GM18520 (cell line): Measurements from ENCODE around the gene AOAH.
"Not testable (repeated sequence)": the region's sequence is repeated elsewhere in the genome, so short reads cannot be mapped to it uniquely, and the experiment has no call there.

Experiments used
- ATAC-seq: cut with Tn5 transposase; IDR thresholded peaks from one replicate; pipeline ENCODE4 v1.9.1; 2021; ENCODE audit not compliant: unreplicated experiment

Gene AOAH

GRCh38 chr7:36521133-36521532 is 203.2 kb downstream of the AOAH start:
- no peak for ATAC-seq

GRCh38 chr7:36515847-36516246 is 208.4 kb downstream of the AOAH start:
- ATAC-seq = no peak

DNA sequence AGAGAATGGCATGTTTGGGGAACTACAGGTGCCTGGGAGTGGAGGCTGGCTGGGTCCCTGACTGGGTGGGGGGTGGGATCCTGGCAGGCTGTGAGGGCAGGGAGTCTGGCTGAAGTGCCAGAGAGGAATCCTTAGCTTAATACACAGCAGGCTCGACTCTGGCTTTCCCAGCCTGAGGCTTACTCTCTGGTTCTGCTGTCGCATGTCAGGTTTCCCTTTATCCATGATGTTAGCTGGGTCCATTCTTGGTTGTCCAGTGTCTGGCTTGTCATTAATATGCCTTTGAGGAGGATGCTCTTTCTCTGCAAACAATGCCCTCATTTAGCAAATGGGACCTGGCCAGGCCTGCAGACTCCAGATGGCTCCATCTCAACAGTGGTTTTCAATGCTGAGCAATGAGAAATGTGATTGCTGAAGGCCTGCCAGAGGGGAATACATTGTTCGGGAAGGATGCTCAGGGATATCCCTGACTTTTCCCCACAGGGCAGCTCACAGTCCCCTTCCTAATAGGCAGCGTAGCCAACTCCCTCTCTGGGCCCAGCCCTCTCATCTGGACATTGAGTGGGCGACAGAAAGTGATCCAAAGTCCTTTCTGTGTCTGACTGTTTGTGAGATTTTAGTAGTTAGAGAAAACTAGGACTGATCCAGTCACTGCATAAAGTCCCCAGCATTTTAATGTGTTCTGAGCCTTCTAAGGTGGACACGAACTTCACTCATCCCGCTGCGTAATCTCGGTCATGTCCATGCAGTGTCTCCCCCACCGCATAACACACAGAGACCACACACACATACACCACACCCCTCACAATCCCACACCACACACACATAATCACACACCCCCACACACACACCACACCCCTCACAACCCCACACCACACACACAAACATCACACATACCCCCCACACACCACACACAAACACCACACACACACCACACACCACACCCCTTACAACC is 209.7 kb downstream of the AOAH start:
- no peak for ATAC-seq

- ATAC-seq = no peak
Measured at GRCh38 chr7:36513393-36513792, 210.9 kb downstream of the AOAH start.

DNA sequence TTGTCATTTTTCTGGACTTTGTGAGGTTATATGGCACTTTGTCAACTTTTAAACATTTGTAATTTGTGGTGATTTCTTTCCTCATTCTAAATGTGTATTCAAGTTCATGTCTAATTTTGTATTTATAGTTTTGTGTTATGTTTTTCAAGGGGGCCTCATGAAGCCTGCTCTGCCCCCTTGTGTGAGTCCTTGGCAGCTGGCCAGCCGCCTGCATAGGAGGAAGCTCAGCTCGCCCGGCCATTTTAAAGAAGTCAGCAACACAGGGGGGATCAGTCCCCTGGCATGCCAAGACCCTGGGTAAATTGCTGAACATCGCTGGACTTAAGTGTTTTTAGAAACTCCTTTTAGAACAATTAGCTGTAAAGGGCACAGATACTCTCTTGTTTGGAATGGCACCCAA is 211.7 kb downstream of the AOAH start:
- ATAC-seq = no peak

DNA sequence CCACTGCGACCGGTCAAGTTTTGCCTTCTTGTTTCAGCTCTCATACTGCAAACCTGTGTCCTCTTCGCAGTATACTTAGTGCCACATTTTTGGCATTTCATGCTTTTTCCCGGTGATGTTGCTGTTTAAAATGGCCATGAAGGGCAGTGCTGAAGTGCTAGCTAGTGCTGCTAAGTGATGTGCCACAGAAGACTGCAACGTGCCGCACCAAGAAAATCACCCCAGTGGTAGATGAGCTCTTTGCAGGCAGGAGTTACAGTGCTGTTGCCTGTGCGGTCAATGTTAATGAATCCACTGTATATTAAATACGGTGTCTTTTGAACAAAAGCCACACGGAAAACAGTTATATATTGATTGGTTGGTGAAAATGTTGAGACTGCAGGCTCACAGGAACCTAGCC is 214.3 kb downstream of the AOAH start:
- ATAC-seq = no peak

GRCh38 chr7:36507475-36508440 is 216.5 kb downstream of the AOAH start:
- no peak for ATAC-seq

DNA sequence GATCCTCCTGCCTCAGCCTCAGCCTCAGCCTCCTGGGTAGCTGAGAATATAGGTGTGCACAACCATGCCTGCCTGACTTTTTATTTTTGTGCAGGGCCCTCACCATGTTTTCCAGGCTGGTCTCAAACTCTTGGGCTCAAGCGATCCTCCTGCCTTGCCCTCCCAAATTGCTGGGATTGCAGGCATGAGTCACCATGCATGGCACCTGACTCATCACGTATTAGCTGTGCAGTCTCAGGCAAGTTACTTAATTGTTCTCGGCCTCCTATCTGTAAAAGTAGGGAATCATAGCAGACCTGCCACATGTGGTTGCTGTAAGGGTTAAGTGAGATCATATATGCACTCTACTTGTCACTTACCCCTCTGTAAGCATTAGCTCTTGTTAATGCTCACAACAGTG is 217.5 kb downstream of the AOAH start:
- ATAC-seq = no peak

- no peak for ATAC-seq
Measured at GRCh38 chr7:36506130-36506798, 218.0 kb downstream of the AOAH start.

- ATAC-seq = not testable (repeated sequence)
Measured at GRCh38 chr7:36504617-36505016, 219.7 kb downstream of the AOAH start.

- not testable (repeated sequence) for ATAC-seq
Measured at GRCh38 chr7:36504216-36504615, 220.1 kb downstream of the AOAH start.

- no peak for ATAC-seq
Measured at GRCh38 chr7:36497775-36498174, 226.5 kb downstream of the AOAH start.

DNA sequence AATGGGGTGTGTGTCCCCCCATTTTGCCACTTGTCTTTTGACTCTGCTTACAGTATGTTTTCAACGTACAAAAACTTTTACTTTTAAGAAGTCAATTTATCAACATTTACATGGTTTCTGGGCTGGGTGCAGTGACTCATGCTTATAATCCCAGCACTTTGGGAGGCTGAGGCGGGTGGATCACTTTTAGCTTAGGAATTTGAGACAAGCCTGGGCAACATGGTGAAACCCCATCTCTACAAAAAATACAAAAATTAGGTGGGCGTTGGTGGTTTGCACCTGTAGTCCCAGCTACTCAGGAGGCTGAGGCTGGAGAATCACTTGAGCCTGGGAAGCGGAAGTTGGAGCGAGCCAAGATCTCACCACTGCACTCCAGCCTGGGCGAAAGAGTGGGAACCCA is 227.1 kb downstream of the AOAH start:
- not testable (repeated sequence) for ATAC-seq

DNA sequence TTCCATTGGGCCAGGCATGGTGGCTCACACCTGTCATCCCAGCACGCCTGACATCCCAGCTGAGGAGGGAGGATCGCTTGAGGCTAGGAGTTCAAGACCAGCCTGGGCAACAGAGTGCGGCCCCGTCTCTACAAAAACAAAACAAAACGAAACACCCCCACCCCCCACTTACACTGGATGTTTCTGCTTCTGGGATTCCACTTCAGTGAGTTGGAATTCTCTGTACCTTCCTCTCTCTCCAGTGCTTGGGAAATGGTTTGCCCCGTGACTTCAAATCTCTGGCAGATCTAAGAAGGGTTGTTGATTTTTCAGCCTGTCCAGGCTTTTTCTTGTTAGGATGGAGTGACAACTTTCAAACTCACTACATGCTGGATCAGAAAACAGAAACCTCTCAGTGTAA is 227.7 kb downstream of the AOAH start:
- no peak for ATAC-seq

- ATAC-seq = no peak
Measured at GRCh38 chr7:36491317-36491716, 233.0 kb downstream of the AOAH start.

GRCh38 chr7:36490419-36490830 is 233.9 kb downstream of the AOAH start:
- ATAC-seq = no peak

DNA sequence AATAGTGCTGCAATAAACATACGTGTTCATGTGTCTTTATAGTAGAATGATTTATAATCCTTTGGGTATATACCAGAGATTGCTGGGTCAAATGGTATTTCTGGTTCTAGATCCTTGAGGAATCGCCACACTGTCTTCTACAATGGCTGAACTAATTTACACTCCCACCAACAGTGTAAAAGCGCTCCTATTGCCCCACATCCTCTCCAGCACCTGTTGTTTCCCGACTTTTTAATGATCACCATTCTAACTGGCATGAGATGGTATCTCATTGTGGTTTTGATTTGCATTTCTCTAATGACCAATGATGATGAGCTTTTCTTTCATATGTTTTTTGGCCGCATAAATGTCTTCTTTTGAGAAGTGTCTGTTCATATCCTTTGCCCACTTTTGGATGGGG is 235.6 kb downstream of the AOAH start:
- not testable (repeated sequence) for ATAC-seq

GRCh38 chr7:36487756-36488336 is 236.4 kb downstream of the AOAH start:
- ATAC-seq = no peak

DNA sequence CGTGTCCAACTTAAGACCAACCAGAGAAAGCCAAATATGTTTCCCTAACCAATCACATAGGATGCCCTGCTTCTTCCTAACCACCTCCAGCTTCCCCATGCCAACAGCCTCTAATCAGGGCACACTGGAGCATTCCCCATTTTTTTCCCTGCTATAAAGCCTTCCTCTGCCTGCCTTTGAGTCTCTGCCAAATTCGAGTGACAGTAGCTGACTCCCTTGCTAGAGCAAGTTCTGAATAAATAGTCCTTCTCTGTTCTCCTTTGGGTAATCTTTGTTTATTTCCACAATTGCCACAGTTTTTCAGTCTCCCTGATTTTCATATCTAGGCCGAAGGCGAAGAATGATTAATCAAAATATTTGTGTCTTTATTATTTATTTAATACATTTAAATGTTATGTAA is 238.0 kb downstream of the AOAH start:
- no peak for ATAC-seq

DNA sequence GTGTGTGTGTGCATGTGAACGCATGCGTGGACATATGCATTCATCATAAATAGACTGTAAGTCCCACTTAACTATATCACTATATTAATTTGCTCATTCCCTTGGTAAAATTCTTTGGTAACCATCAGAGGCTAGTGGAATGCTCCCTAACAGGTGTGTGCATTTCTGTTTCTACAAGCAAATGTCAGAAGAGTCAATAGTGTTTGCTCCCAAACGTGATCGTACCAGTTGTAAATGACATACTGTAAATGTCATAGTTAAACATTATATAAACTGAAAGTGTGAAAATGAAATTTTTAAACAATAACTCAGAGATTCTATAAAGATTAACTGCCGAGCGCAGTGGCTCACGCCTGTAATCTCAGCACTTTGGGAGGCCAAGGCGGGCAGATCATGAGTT is 240.0 kb downstream of the AOAH start:
- no peak for ATAC-seq

- not testable (repeated sequence) for ATAC-seq
Measured at GRCh38 chr7:36483853-36484252, 240.4 kb downstream of the AOAH start.
